HepG2 (cell line): ENCODE measurements around the gene RCAN2. TPM values are rescaled to one million over a fixed set of nuclear protein-coding genes. Genes with fewer than 3 reads are reported as not detected.

ENCODE experiments used
- ATAC-seq: fragments of 200-7000 bp; cut with Tn5 transposase; 3 replicates; pipeline ENCODE4 v1.9.1; 2020; ENCODE audit warnings: mild to moderate bottlenecking, moderate library complexity
- BruUV-seq: library from RNA; stranded (reverse); fragments of 400-500 nt; replicated peaks from 2 replicates; lab custom pipeline; 2021; lab: Mats Ljungman, UMichigan
- CTCF ChIA-PET: fragments of 300-600 bp; formaldehyde crosslinking; extraction: SDS; loops from one replicate; lab custom pipeline; 2021; ENCODE audit warnings: low total read pairs, inconsistent platforms, low intra/inter-chr PET ratio; lab: Yijun Ruan, JAX
- POLR2A ChIA-PET: fragments of 350-600 bp; sonication (Branson Sonifier 250); formaldehyde crosslinking; loops from one replicate; lab custom pipeline; 2020; ENCODE audit warnings: antibody characterized with exemption, inconsistent platforms; lab: Yijun Ruan, JAX
- DNase-seq: peaks from one replicate; pipeline ENCODE4 v3.0.0-alpha.2; 2015; ENCODE audit warnings: low spot score
- FAIRE-seq: peaks from 3 replicates; lab custom pipeline; 2011; peaks lifted over from hg19 to GRCh38; lab: Jason Lieb, UNC
- H2AFZ ChIP-seq: one replicate; pipeline ENCODE4 v1.6.1; 2011; ENCODE audit warnings: low read length, inconsistent platforms
- H3K27ac ChIP-seq: fragments of 300-600 bp; 3 replicates; pipeline ENCODE4 v1.8.0; 2011; ENCODE audit warnings: mixed run types, mild to moderate bottlenecking, mixed read lengths, low read length, inconsistent platforms; ENCODE audit not compliant: insufficient read depth; ENCODE audit errors: extremely low read length
- H3K27me3 ChIP-seq, 2 experiments: fragments of 200-600 bp in 1 of 2; 2 replicates in 1 of 2; 3 replicates in 1 of 2; pipeline versions ENCODE4 v1.6.0 to v1.8.0; 2011; ENCODE audit warnings: low read length in 2 of 2, mild to moderate bottlenecking in 2 of 2, moderate library complexity in 2 of 2, inconsistent platforms in 1 of 2; ENCODE audit not compliant: insufficient read depth in 2 of 2, control insufficient read depth in 1 of 2
- H3K36me3 ChIP-seq, 2 experiments: fragments of 200-600 bp in 1 of 2; replicated peaks in 1 of 2; 2 replicates in 1 of 2; 3 replicates in 1 of 2; pipeline versions ENCODE4 v1.5.1 to v1.8.0; 2011; ENCODE audit warnings: low read length in 2 of 2, inconsistent platforms in 1 of 2; ENCODE audit not compliant: insufficient read depth in 2 of 2, control insufficient read depth in 1 of 2
- H3K4me1 ChIP-seq: 2 replicates; pipeline ENCODE4 v1.5.1; 2012; ENCODE audit warnings: low read length, inconsistent platforms; ENCODE audit not compliant: insufficient read depth
- H3K4me2 ChIP-seq: 2 replicates; pipeline ENCODE4 v1.6.0; 2011; ENCODE audit warnings: low read depth, low read length, inconsistent platforms
- H3K4me3 ChIP-seq, 3 experiments: fragments of 200-600 bp in 1 of 3; sonication (generic), shearing (Covaris generic) in 1 of 3; replicated peaks in 1 of 3; 2 replicates each; pipeline ENCODE4 v1.5.1; 2011 to 2016; ENCODE audit warnings: low read length in 3 of 3, inconsistent platforms in 2 of 3, low read depth in 2 of 3, mild to moderate bottlenecking in 2 of 3, control low read depth in 1 of 3, mixed read lengths in 1 of 3; ENCODE audit not compliant: insufficient read depth in 1 of 3
- H3K79me2 ChIP-seq: one replicate; pipeline ENCODE4 v1.6.1; 2011; ENCODE audit warnings: low read length, inconsistent platforms; ENCODE audit not compliant: insufficient read depth
- H3K9ac ChIP-seq: 2 replicates; pipeline ENCODE4 v1.6.0; 2011; ENCODE audit warnings: mild to moderate bottlenecking, low read depth, low read length, inconsistent platforms; ENCODE audit not compliant: insufficient read depth
- H3K9me3 ChIP-seq: 2 replicates; pipeline ENCODE4 v1.5.1; 2012; ENCODE audit warnings: mild to moderate bottlenecking, low read length
- H4K20me1 ChIP-seq: 2 replicates; pipeline ENCODE4 v1.6.0; 2011; ENCODE audit warnings: inconsistent platforms, mild to moderate bottlenecking, low read length, moderate library complexity; ENCODE audit not compliant: insufficient read depth
- MIER3 ChIP-seq: IDR thresholded peaks from 2 replicates; pipeline ENCODE4 v1.6.1; 2016; ENCODE audit warnings: missing compliant biosample characterization, borderline replicate concordance
- MXD4 ChIP-seq: IDR thresholded peaks from 2 replicates; pipeline ENCODE4 v1.6.1; 2016; ENCODE audit warnings: mild to moderate bottlenecking, missing biosample characterization, missing genetic modification reagents
- MYNN ChIP-seq: sonication (generic); formaldehyde crosslinking; IDR thresholded peaks from 2 replicates; pipeline ENCODE4 v1.4.0; 2020; ENCODE audit warnings: mild to moderate bottlenecking, low read depth, missing genetic modification reagents
- ZNF775 ChIP-seq: sonication (generic); formaldehyde crosslinking; IDR thresholded peaks from 2 replicates; pipeline ENCODE4 v1.4.0; 2020; ENCODE audit warnings: missing genetic modification reagents, mild to moderate bottlenecking, moderate library complexity, borderline replicate concordance
- WGBS: methylation state at CpG from one replicate; pipeline ENCODE4 v1.1.6; 2017; ENCODE audit warnings: low lambda C conversion rate; 5-methylcytosine and 5-hydroxymethylcytosine counted together
- in situ Hi-C: cut with HindIII; loops from 2 replicates; pipeline ENCODE4 v1.10.0; 2017; ENCODE audit warnings: low pct_unique_long_range_greater_than_20kb; ENCODE audit not compliant: extremely low pct_ligation_motif_present
- intact Hi-C: fragments of 100-400 bp; cut with micrococcal nuclease; formaldehyde crosslinking; loops from one replicate; pipeline ENCODE4 v1.10.0; 2022; ENCODE audit not compliant: unreplicated experiment
- polyA plus RNA-seq, 8 experiments: library from polyadenylated mRNA; depleted of rRNA in 3 of 8; stranded (reverse) in 7 of 8; unstranded in 1 of 8; fragments of >200 nt; fragmentation: Illumina TruSeq in 4 of 8; extraction: Trizol in 4 of 8; gene quantifications; 2 replicates each; pipeline versions ENCODE4 v1.2.1 to v1.2.3, GENCODE V29; 2011 to 2016; ENCODE audit warnings: low read depth in 4 of 8, missing spikeins in 1 of 8, mixed read lengths in 1 of 8; ENCODE audit not compliant: insufficient read depth in 1 of 8
- total RNA-seq, 5 experiments: library from RNA; depleted of rRNA; stranded (reverse); fragments of >200 nt; fragmentation: Illumina TruSeq; extraction: Trizol; gene quantifications; 2 replicates each; pipeline ENCODE4 v1.2.3, GENCODE V29; 2016; ENCODE audit warnings: low read depth in 1 of 5
- TF ChIP-seq, protein P1 (sequence below), 2 experiments: IDR thresholded peaks; 2 replicates each; pipeline ENCODE4 v1.6.1; 2011 to 2012; ENCODE audit warnings: low read length in 2 of 2, borderline replicate concordance in 1 of 2, low read depth in 1 of 2, mild to moderate bottlenecking in 1 of 2, moderate library complexity in 1 of 2
- TF ChIP-seq, protein P2 (sequence below): sonication (generic); formaldehyde crosslinking; IDR thresholded peaks from 2 replicates; pipeline ENCODE4 v1.4.0; 2020; ENCODE audit warnings: missing genetic modification reagents, borderline replicate concordance
- TF ChIP-seq, protein P3 (sequence below), 2 experiments: fragments of 450-650 bp in 1 of 2; sonication (generic) in 1 of 2; formaldehyde crosslinking; IDR thresholded peaks; 2 replicates each; pipeline versions ENCODE4 v1.5.0 to v1.8.0; 2020 to 2022; ENCODE audit warnings: mild to moderate bottlenecking in 1 of 2, missing genetic modification reagents in 1 of 2

RCAN2 gene
- total and polyA plus RNA-seq, 2 of the 13 experiments (the other 11 are each of a cell fraction or from before 2014, with no cell fraction given): not detected

DNA sequence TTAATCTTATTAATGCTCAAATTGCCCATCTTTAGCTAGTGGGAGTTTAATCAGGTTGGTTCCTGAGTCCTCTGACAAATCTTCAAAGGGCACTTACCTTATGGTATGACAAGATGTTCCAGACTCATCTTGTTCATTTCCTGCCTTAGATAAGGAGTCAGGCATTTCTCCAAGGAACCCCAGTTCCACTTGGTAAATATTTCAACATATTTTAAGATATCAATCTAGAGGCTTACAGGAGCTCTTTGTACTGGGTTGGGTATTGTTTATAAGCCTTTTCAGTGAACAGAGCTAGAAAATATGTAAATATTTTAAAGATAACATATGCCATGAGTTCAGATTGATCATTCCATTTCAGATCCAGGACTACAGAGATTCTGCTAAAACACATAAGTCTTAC lies 159.8 kb downstream of the RCAN2 start:
- DNase-seq: no peak
- H2AFZ ChIP-seq: no peak overlapping the region
- H3K27me3 ChIP-seq: no peaks in the 10 kb centered on the region
- H3K36me3 ChIP-seq: no peaks in the 10 kb centered on the region
- TF ChIP-seq ZNF775 (CRISPR knock-in tag) (no peak), MYNN (CRISPR knock-in tag) (no peak)
- H3K4me1 ChIP-seq: no peaks in the 10 kb centered on the region
- H3K9ac ChIP-seq: no peak overlapping the region
- H3K9me3 ChIP-seq: no peaks in the 10 kb centered on the region
- H4K20me1 ChIP-seq: no peaks in the 10 kb centered on the region
- H3K4me3 ChIP-seq: no peak overlapping the region
- H3K79me2 ChIP-seq: no peaks in the 10 kb centered on the region
- no peak overlapping the region for H3K27ac ChIP-seq
- no peak overlapping the region for H3K4me2 ChIP-seq
- CTCF ChIA-PET: no interaction called here
- in situ Hi-C loops: no loop called here
- POLR2A ChIA-PET: no interaction called here
- no TSS peak for BruUV-seq
- FAIRE-seq: no peak
- no peak for ATAC-seq
- intact Hi-C loops: no loop called here

DNA sequence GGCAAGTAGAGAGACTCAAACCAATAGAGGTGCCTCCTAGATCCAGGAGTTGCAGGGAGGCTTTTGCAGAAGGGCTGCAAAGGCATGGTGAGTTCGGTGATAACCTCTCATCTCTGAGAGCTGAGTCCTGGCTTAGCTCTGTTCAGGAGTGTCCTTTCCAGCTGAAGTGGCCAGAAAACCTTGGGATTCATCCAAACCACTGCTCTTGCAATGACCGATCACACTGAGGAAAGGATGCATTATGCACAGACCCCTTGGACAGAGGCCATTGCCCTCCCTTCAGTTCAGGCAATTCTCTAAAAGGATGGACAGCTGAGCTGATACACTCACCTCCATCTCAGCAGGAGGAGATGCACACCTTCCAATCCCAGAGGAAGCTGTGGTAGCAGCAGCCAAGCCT lies 161.7 kb downstream of the RCAN2 start:
- Histone ChIP-seq H3K4me1 (no peaks in the 10 kb centered on the region), H3K36me3 (no peaks in the 10 kb centered on the region), H3K4me3 (no peak overlapping the region), H2AFZ (no peak overlapping the region), H3K79me2 (no peaks in the 10 kb centered on the region), H3K4me2 (no peak overlapping the region), H4K20me1 (no peaks in the 10 kb centered on the region), H3K27me3 (no peaks in the 10 kb centered on the region), H3K9me3 (no peaks in the 10 kb centered on the region), H3K9ac (no peak overlapping the region), H3K27ac (no peak overlapping the region)
- ATAC-seq (no peak), DNase-seq (no peak), FAIRE-seq (no peak)
- BruUV-seq: no TSS peak
- WGBS: 0% methylated on average over 2 of the region's 2 CpGs
- in situ Hi-C loops (no loop called here), intact Hi-C loops (no loop called here)
- CTCF ChIA-PET: no interaction called here
- POLR2A ChIA-PET: no interaction called here
- TF ChIP-seq, protein P1, sequence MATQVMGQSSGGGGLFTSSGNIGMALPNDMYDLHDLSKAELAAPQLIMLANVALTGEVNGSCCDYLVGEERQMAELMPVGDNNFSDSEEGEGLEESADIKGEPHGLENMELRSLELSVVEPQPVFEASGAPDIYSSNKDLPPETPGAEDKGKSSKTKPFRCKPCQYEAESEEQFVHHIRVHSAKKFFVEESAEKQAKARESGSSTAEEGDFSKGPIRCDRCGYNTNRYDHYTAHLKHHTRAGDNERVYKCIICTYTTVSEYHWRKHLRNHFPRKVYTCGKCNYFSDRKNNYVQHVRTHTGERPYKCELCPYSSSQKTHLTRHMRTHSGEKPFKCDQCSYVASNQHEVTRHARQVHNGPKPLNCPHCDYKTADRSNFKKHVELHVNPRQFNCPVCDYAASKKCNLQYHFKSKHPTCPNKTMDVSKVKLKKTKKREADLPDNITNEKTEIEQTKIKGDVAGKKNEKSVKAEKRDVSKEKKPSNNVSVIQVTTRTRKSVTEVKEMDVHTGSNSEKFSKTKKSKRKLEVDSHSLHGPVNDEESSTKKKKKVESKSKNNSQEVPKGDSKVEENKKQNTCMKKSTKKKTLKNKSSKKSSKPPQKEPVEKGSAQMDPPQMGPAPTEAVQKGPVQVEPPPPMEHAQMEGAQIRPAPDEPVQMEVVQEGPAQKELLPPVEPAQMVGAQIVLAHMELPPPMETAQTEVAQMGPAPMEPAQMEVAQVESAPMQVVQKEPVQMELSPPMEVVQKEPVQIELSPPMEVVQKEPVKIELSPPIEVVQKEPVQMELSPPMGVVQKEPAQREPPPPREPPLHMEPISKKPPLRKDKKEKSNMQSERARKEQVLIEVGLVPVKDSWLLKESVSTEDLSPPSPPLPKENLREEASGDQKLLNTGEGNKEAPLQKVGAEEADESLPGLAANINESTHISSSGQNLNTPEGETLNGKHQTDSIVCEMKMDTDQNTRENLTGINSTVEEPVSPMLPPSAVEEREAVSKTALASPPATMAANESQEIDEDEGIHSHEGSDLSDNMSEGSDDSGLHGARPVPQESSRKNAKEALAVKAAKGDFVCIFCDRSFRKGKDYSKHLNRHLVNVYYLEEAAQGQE (IDR thresholded peaks at IDR 0.05; ENCODE audit: borderline replicate concordance in 1 of 2, low read depth in 1 of 2, low read length in 2 of 2): no peak
- TF ChIP-seq, protein P2, sequence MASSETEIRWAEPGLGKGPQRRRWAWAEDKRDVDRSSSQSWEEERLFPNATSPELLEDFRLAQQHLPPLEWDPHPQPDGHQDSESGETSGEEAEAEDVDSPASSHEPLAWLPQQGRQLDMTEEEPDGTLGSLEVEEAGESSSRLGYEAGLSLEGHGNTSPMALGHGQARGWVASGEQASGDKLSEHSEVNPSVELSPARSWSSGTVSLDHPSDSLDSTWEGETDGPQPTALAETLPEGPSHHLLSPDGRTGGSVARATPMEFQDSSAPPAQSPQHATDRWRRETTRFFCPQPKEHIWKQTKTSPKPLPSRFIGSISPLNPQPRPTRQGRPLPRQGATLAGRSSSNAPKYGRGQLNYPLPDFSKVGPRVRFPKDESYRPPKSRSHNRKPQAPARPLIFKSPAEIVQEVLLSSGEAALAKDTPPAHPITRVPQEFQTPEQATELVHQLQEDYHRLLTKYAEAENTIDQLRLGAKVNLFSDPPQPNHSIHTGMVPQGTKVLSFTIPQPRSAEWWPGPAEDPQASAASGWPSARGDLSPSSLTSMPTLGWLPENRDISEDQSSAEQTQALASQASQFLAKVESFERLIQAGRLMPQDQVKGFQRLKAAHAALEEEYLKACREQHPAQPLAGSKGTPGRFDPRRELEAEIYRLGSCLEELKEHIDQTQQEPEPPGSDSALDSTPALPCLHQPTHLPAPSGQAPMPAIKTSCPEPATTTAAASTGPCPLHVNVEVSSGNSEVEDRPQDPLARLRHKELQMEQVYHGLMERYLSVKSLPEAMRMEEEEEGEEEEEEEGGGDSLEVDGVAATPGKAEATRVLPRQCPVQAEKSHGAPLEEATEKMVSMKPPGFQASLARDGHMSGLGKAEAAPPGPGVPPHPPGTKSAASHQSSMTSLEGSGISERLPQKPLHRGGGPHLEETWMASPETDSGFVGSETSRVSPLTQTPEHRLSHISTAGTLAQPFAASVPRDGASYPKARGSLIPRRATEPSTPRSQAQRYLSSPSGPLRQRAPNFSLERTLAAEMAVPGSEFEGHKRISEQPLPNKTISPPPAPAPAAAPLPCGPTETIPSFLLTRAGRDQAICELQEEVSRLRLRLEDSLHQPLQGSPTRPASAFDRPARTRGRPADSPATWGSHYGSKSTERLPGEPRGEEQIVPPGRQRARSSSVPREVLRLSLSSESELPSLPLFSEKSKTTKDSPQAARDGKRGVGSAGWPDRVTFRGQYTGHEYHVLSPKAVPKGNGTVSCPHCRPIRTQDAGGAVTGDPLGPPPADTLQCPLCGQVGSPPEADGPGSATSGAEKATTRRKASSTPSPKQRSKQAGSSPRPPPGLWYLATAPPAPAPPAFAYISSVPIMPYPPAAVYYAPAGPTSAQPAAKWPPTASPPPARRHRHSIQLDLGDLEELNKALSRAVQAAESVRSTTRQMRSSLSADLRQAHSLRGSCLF: no peak
- TF ChIP-seq MXD4 (no peak), MIER3 (CRISPR knock-in tag) (no peak)
- TF ChIP-seq, protein P3, sequence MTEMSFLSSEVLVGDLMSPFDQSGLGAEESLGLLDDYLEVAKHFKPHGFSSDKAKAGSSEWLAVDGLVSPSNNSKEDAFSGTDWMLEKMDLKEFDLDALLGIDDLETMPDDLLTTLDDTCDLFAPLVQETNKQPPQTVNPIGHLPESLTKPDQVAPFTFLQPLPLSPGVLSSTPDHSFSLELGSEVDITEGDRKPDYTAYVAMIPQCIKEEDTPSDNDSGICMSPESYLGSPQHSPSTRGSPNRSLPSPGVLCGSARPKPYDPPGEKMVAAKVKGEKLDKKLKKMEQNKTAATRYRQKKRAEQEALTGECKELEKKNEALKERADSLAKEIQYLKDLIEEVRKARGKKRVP (CRISPR knock-in tag; IDR thresholded peaks at IDR 0.05): no peak
